ENCODE results near the gene OR4K15.

The OR4K15 gene

GRCh38 chr14:20001863-20002262 lies 26.5 kb downstream of the OR4K15 start, which contains the start of gene OR4Q2:
Gene OR4Q2, plus strand, starts transcription at chr14:20002163.
- no peaks in the 10 kb centered on the region for H4K20me1 ChIP-seq (ENCODE audit: insufficient read depth, low read length)
- no peak within 1 kb of the TSS for H3K4me3 ChIP-seq (ENCODE audit: low read depth in 1 of 2, low read length in 2 of 2)
- no peak within 1 kb of the TSS for H3K4me2 ChIP-seq (ENCODE audit: insufficient read depth, low read length)
- no peaks in the 10 kb centered on the region for H3K4me1 ChIP-seq (ENCODE audit: insufficient read depth, low read length)
- no peaks in the 10 kb centered on the region for H3K36me3 ChIP-seq (ENCODE audit: insufficient read depth, low read length)
- no peak within 1 kb of the TSS for H3K9ac ChIP-seq (ENCODE audit: low read depth, low read length)
- ATAC-seq (ENCODE audit: insufficient read depth, low read depth) (no peak), DNase-seq (no peak)
- H2AFZ ChIP-seq (ENCODE audit: low read depth, low read length): no peak within 1 kb of the TSS
- no peaks in the 10 kb centered on the region for H3K27me3 ChIP-seq (ENCODE audit: insufficient read depth, low read length, poor library complexity)
- H3K27ac ChIP-seq (ENCODE audit: low read length): no peak within 1 kb of the TSS
- no peaks in the 10 kb centered on the region for H3K79me2 ChIP-seq (ENCODE audit: insufficient read depth, low read length)
- H3K9me3 ChIP-seq (ENCODE audit: insufficient read depth, low read length, severe bottlenecking): no peaks in the 10 kb centered on the region
- no peak for TF ChIP-seq CTCF (IDR thresholded peaks at IDR 0.05; ENCODE audit: borderline replicate concordance, extremely low read depth, low read length, poor library complexity, severe bottlenecking)
- TF ChIP-seq EZH2 (IDR thresholded peaks at IDR 0.05; ENCODE audit: borderline replicate concordance, low read depth, low read length, severe bottlenecking): no peak

GRCh38 chr14:20002319-20002718 lies 26.9 kb downstream of the OR4K15 start:
- Histone ChIP-seq H3K27me3 (ENCODE audit: insufficient read depth, low read length, poor library complexity) (no peaks in the 10 kb centered on the region), H3K4me2 (ENCODE audit: insufficient read depth, low read length) (no peak overlapping the region), H3K27ac (ENCODE audit: low read length) (no peak overlapping the region), H3K36me3 (ENCODE audit: insufficient read depth, low read length) (no peaks in the 10 kb centered on the region), H3K9ac (ENCODE audit: low read depth, low read length) (no peak overlapping the region), H2AFZ (ENCODE audit: low read depth, low read length) (no peak overlapping the region), H3K9me3 (ENCODE audit: insufficient read depth, low read length, severe bottlenecking) (no peaks in the 10 kb centered on the region), H3K4me3 (ENCODE audit: low read depth in 1 of 2, low read length in 2 of 2) (no peak overlapping the region), H4K20me1 (ENCODE audit: insufficient read depth, low read length) (no peaks in the 10 kb centered on the region), H3K79me2 (ENCODE audit: insufficient read depth, low read length) (no peaks in the 10 kb centered on the region), H3K4me1 (ENCODE audit: insufficient read depth, low read length) (no peaks in the 10 kb centered on the region)
- TF ChIP-seq EZH2 (IDR thresholded peaks at IDR 0.05; ENCODE audit: borderline replicate concordance, low read depth, low read length, severe bottlenecking) (no peak), CTCF (IDR thresholded peaks at IDR 0.05; ENCODE audit: borderline replicate concordance, extremely low read depth, low read length, poor library complexity, severe bottlenecking) (no peak)
- ATAC-seq (ENCODE audit: insufficient read depth, low read depth): no peak
- no peak for DNase-seq

GRCh38 chr14:20008156-20008555 lies 32.8 kb downstream of the OR4K15 start:
- no peaks in the 10 kb centered on the region for H3K9me3 ChIP-seq (ENCODE audit: insufficient read depth, low read length, severe bottlenecking)
- H3K4me2 ChIP-seq (ENCODE audit: insufficient read depth, low read length): no peak overlapping the region
- DNase-seq (no peak), ATAC-seq (ENCODE audit: insufficient read depth, low read depth) (no peak)
- no peak for TF ChIP-seq EZH2 (IDR thresholded peaks at IDR 0.05; ENCODE audit: borderline replicate concordance, low read depth, low read length, severe bottlenecking)
- no peak for TF ChIP-seq CTCF (IDR thresholded peaks at IDR 0.05; ENCODE audit: borderline replicate concordance, extremely low read depth, low read length, poor library complexity, severe bottlenecking)
- no peak overlapping the region for H2AFZ ChIP-seq (ENCODE audit: low read depth, low read length)
- H3K9ac ChIP-seq (ENCODE audit: low read depth, low read length): no peak overlapping the region
- no peaks in the 10 kb centered on the region for H3K79me2 ChIP-seq (ENCODE audit: insufficient read depth, low read length)
- H4K20me1 ChIP-seq (ENCODE audit: insufficient read depth, low read length): no peaks in the 10 kb centered on the region
- H3K36me3 ChIP-seq (ENCODE audit: insufficient read depth, low read length): no peaks in the 10 kb centered on the region
- H3K4me1 ChIP-seq (ENCODE audit: insufficient read depth, low read length): no peaks in the 10 kb centered on the region
- H3K27ac ChIP-seq (ENCODE audit: low read length): no peak overlapping the region
- no peaks in the 10 kb centered on the region for H3K27me3 ChIP-seq (ENCODE audit: insufficient read depth, low read length, poor library complexity)
- H3K4me3 ChIP-seq (ENCODE audit: low read depth in 1 of 2, low read length in 2 of 2): no peak overlapping the region
